ENCODE measurements around the gene RPE65. TPM values are rescaled to one million over a fixed set of nuclear protein-coding genes. Genes with fewer than 3 reads are reported as not detected.

Gene RPE65
- total RNA-seq, 4 donors from 2014 or later, result 3.5 TPM; not detected in 3

- Histone ChIP-seq H3K27ac (no peak overlapping the region), H3K9me3 (no peaks in the 10 kb centered on the region), H3K4me1 (no peaks in the 10 kb centered on the region), H3K4me3 (no peak overlapping the region), H3K27me3 (no peaks in the 10 kb centered on the region), H3K36me3 (no peaks in the 10 kb centered on the region)
- no peak for DNase-seq
- intact Hi-C loops (cut with DNase I; ENCODE audit: low total_unique reads), result no loop called here
- TF ChIP-seq CTCF (IDR thresholded peaks at IDR 0.05) (no peak), POLR2A (IDR thresholded peaks at IDR 0.05) (no peak)
Measured at GRCh38 chr1:68454534-68454933, 4.8 kb upstream of the RPE65 start.

- no peak overlapping the region for H3K4me3 ChIP-seq
- TF ChIP-seq CTCF (IDR thresholded peaks at IDR 0.05) (no peak), POLR2A (IDR thresholded peaks at IDR 0.05) (no peak)
- no peaks in the 10 kb centered on the region for H3K4me1 ChIP-seq
- H3K27ac ChIP-seq, result no peak overlapping the region
- intact Hi-C loops (cut with DNase I; ENCODE audit: low total_unique reads), result no loop called here
- H3K9me3 ChIP-seq, result no peaks in the 10 kb centered on the region
- no peaks in the 10 kb centered on the region for H3K27me3 ChIP-seq
- no peak for DNase-seq
- no peaks in the 10 kb centered on the region for H3K36me3 ChIP-seq
Measured at GRCh38 chr1:68453060-68453670, 3.4 kb upstream of the RPE65 start.

GRCh38 chr1:68448365-68448764 is 1.4 kb downstream of the RPE65 start:
- H3K27me3 ChIP-seq, result no peaks in the 10 kb centered on the region
- H3K4me3 ChIP-seq, result no peak overlapping the region
- no peak overlapping the region for H3K27ac ChIP-seq
- H3K4me1 ChIP-seq, result no peaks in the 10 kb centered on the region
- TF ChIP-seq CTCF (IDR thresholded peaks at IDR 0.05) (no peak), POLR2A (IDR thresholded peaks at IDR 0.05) (no peak)
- H3K9me3 ChIP-seq, result no peaks in the 10 kb centered on the region
- intact Hi-C loops (cut with DNase I; ENCODE audit: low total_unique reads), result no loop called here
- no peaks in the 10 kb centered on the region for H3K36me3 ChIP-seq
- no peak for DNase-seq

GRCh38 chr1:68445709-68446108 is 4.0 kb downstream of the RPE65 start:
- Histone ChIP-seq H3K27me3 (no peaks in the 10 kb centered on the region), H3K9me3 (no peaks in the 10 kb centered on the region), H3K4me1 (no peaks in the 10 kb centered on the region), H3K27ac (no peak overlapping the region), H3K36me3 (no peaks in the 10 kb centered on the region), H3K4me3 (no peak overlapping the region)
- TF ChIP-seq POLR2A (IDR thresholded peaks at IDR 0.05) (no peak), CTCF (IDR thresholded peaks at IDR 0.05) (no peak)
- intact Hi-C loops (cut with DNase I; ENCODE audit: low total_unique reads), result no loop called here
- no peak for DNase-seq

- Histone ChIP-seq H3K27me3 (no peaks in the 10 kb centered on the region), H3K36me3 (no peaks in the 10 kb centered on the region), H3K27ac (no peak overlapping the region), H3K4me1 (no peaks in the 10 kb centered on the region), H3K9me3 (no peaks in the 10 kb centered on the region), H3K4me3 (no peak overlapping the region)
- TF ChIP-seq CTCF (IDR thresholded peaks at IDR 0.05) (peak in 1 of 4 experiments; percentile 18), POLR2A (IDR thresholded peaks at IDR 0.05) (no peak)
- intact Hi-C loops (cut with DNase I; ENCODE audit: low total_unique reads), result no loop called here
- no peak for DNase-seq
Measured at GRCh38 chr1:68442822-68443556, 6.8 kb downstream of the RPE65 start.
